Gastroesophageal sphincter (tissue), 4 donors: ENCODE measurements around the gene POLR1B. TPM values are rescaled to one million over a fixed set of nuclear protein-coding genes. Genes with fewer than 3 reads are reported as not detected.
"Not testable (repeated sequence)": the region's sequence is repeated elsewhere in the genome, so short reads cannot be mapped to it uniquely, and the experiment has no call there.

ENCODE experiments used
- ATAC-seq: fragments of 150-250 bp; one replicate; pipeline ENCODE4 v1.9.1; 2016; ENCODE audit warnings: mild to moderate bottlenecking, moderate library complexity
- H3K27ac ChIP-seq, 4 donors: fragments of 200-600 bp; sonication (generic) in 3 of 4; 1 replicate in 3 of 4; 2 replicates in 1 of 4; pipeline ENCODE4 v1.5.1; 2016 to 2019
- H3K27me3 ChIP-seq: fragments of 200-600 bp; sonication (generic); one replicate; pipeline ENCODE4 v1.5.1; 2019
- H3K36me3 ChIP-seq, 2 donors: fragments of 200-600 bp; sonication (generic); one replicate each; pipeline ENCODE4 v1.5.1; 2019; ENCODE audit warnings: control low read depth in 1 of 2
- H3K4me1 ChIP-seq, 3 donors: fragments of 200-600 bp; sonication (generic); 1 replicate in 2 of 3; 2 replicates in 1 of 3; pipeline ENCODE4 v1.5.1; 2016 to 2019; ENCODE audit warnings: control low read depth in 2 of 3
- H3K4me3 ChIP-seq, 2 donors: fragments of 200-600 bp; sonication (generic); one replicate each; pipeline ENCODE4 v1.5.1; 2019; ENCODE audit warnings: mild to moderate bottlenecking in 1 of 2, moderate library complexity in 1 of 2
- H3K9me3 ChIP-seq, 3 donors: fragments of 200-600 bp; sonication (generic); one replicate each; pipeline ENCODE4 v1.5.1; 2017 to 2019; ENCODE audit warnings: control low read depth in 2 of 3
- CTCF ChIP-seq, 4 experiments: fragments of 200-600 bp in 2 of 4; fragments of 450-650 bp in 2 of 4; sonication (generic) in 1 of 4; IDR thresholded peaks; one replicate each; pipeline ENCODE4 v1.5.1; 2017 to 2019; ENCODE audit warnings: antibody characterized with exemption in 4 of 4, mild to moderate bottlenecking in 2 of 4, moderate library complexity in 2 of 4
- EP300 ChIP-seq: sonication (generic); formaldehyde crosslinking; IDR thresholded peaks from one replicate; pipeline ENCODE4 v1.6.1; 2017; ENCODE audit warnings: antibody characterized with exemption, mild to moderate bottlenecking
- POLR2A ChIP-seq, 2 donors: fragments of 450-650 bp; IDR thresholded peaks; one replicate each; pipeline ENCODE4 v1.6.1; 2017; ENCODE audit warnings: antibody characterized with exemption in 2 of 2, mild to moderate bottlenecking in 2 of 2, moderate library complexity in 1 of 2
- POLR2AphosphoS5 ChIP-seq: sonication (generic); formaldehyde crosslinking; IDR thresholded peaks from one replicate; pipeline ENCODE4 v1.6.1; 2017; ENCODE audit warnings: antibody characterized with exemption
- WGBS, 2 donors: methylation state at CpG; one replicate each; pipeline ENCODE4 v1.1.5; 2018; ENCODE audit warnings: low coverage in 1 of 2; 5-methylcytosine and 5-hydroxymethylcytosine counted together
- total RNA-seq, 4 donors: library from RNA; depleted of rRNA; stranded (reverse); fragments of >200 nt; gene quantifications; one replicate each; pipeline ENCODE4 v1.1.0, GENCODE V29; 2016

The POLR1B gene
- total RNA-seq, 4 donors from 2014 or later: 11.7 to 21.5 (median 13.3) TPM

- not testable (repeated sequence) for H3K4me1 ChIP-seq, H3K27me3 ChIP-seq, H3K4me3 ChIP-seq, H3K27ac ChIP-seq, H3K9me3 ChIP-seq
- peaks cover 0 to 32% of the 10 kb centered on the region in 2 donors for H3K36me3 ChIP-seq
- WGBS, 2 donors: 34 to 68% methylated on average over 5 to 8 of the region's 10 CpGs
- peak; percentile 55 for ATAC-seq
- peak; percentile 17 to 50 (median 34) for TF ChIP-seq CTCF (IDR thresholded peaks at IDR 0.05)
Measured at GRCh38 chr2:112500850-112501484, 41.3 kb upstream of the POLR1B start.

- H3K36me3 ChIP-seq: peaks cover 0 to 23% of the 10 kb centered on the region in 2 donors
- not testable (repeated sequence) for H3K27ac ChIP-seq, H3K27me3 ChIP-seq, ATAC-seq, H3K9me3 ChIP-seq, H3K4me1 ChIP-seq, H3K4me3 ChIP-seq
- WGBS, 2 donors: 93 to 100% methylated on average over 1 to 9 of the region's 32 CpGs
Measured at GRCh38 chr2:112509239-112509998, 32.8 kb upstream of the POLR1B start.

GRCh38 chr2:112516801-112517200 is 25.5 kb upstream of the POLR1B start:
- Histone ChIP-seq H3K36me3 (peaks cover 0 to 82% of the 10 kb centered on the region in 2 donors), H3K9me3 (no peaks in the 10 kb centered on the region), H3K4me1 (no peaks in the 10 kb centered on the region), H3K4me3 (no peak overlapping the region), H3K27me3 (no peaks in the 10 kb centered on the region), H3K27ac (no peak overlapping the region)
- no peak for ATAC-seq
- no peak for TF ChIP-seq POLR2A (IDR thresholded peaks at IDR 0.05)
- no peak for TF ChIP-seq EP300
- no peak for TF ChIP-seq POLR2AphosphoS5
- TF ChIP-seq CTCF (IDR thresholded peaks at IDR 0.05): no peak
- WGBS, 2 donors: 95 to 100% methylated on average over 3 of the region's 3 CpGs

GRCh38 chr2:112518807-112519206 is 23.5 kb upstream of the POLR1B start:
- 40 to 89% methylated on average over 1 to 7 of the region's 7 CpGs for WGBS, 2 donors
- no peak for ATAC-seq
- TF ChIP-seq EP300: no peak
- TF ChIP-seq POLR2A (IDR thresholded peaks at IDR 0.05): no peak
- no peak for TF ChIP-seq CTCF (IDR thresholded peaks at IDR 0.05)
- TF ChIP-seq POLR2AphosphoS5: no peak
- H3K36me3 ChIP-seq: peaks cover 0 to 92% of the 10 kb centered on the region in 2 donors
- H3K27ac ChIP-seq: no peak overlapping the region
- H3K9me3 ChIP-seq: no peaks in the 10 kb centered on the region
- H3K4me1 ChIP-seq: no peaks in the 10 kb centered on the region
- no peaks in the 10 kb centered on the region for H3K27me3 ChIP-seq
- no peak overlapping the region for H3K4me3 ChIP-seq

GRCh38 chr2:112519506-112519905 is 22.8 kb upstream of the POLR1B start:
- Histone ChIP-seq H3K27ac (no peak overlapping the region), H3K4me3 (no peak overlapping the region), H3K9me3 (no peaks in the 10 kb centered on the region), H3K36me3 (peaks cover 0 to 85% of the 10 kb centered on the region in 2 donors), H3K27me3 (no peaks in the 10 kb centered on the region), H3K4me1 (no peaks in the 10 kb centered on the region)
- no peak for TF ChIP-seq POLR2A (IDR thresholded peaks at IDR 0.05)
- TF ChIP-seq POLR2AphosphoS5: no peak
- TF ChIP-seq CTCF (IDR thresholded peaks at IDR 0.05): no peak
- no peak for TF ChIP-seq EP300
- no peak for ATAC-seq
- WGBS, 2 donors: 94 to 98% methylated on average over 7 to 9 of the region's 9 CpGs
